GM23338 (cell line): ENCODE measurements around the gene MDM4.

Source experiments
- CTCF ChIP-seq, 2 experiments: fragments of 200-600 bp in 1 of 2; sonication (generic) in 1 of 2; conservative IDR thresholded peaks; 2 replicates each; pipeline versions ENCODE4 v1.5.1 to v1.6.1; 2016 to 2017; ENCODE audit warnings: antibody characterized with exemption in 2 of 2, low read depth in 2 of 2, mild to moderate bottlenecking in 2 of 2, moderate library complexity in 1 of 2
- EZH2 ChIP-seq: fragments of 200-600 bp; sonication (generic); IDR thresholded peaks from one replicate; pipeline ENCODE4 v1.8.0; 2017; ENCODE audit warnings: antibody characterized with exemption, mild to moderate bottlenecking, low read depth; ENCODE audit not compliant: unreplicated experiment
- EZH2phosphoT487 ChIP-seq: fragments of 200-600 bp; sonication (generic); IDR thresholded peaks from one replicate; pipeline ENCODE4 v1.8.1; 2018; ENCODE audit warnings: antibody characterized with exemption; ENCODE audit not compliant: unreplicated experiment
- POLR2AphosphoS5 ChIP-seq: IDR thresholded peaks from 2 replicates; pipeline ENCODE4 v1.6.1; 2016; ENCODE audit warnings: antibody characterized with exemption, low read depth
- STAT1 ChIP-seq: IDR thresholded peaks from one replicate; pipeline ENCODE4 v1.6.1; 2016; ENCODE audit warnings: antibody characterized with exemption; ENCODE audit not compliant: unreplicated experiment
- ZNF114 ChIP-seq: fragments of 250-450 bp; sonication (Bioruptor Pico); IDR thresholded peaks from 2 replicates; pipeline ENCODE4 v1.5.0; 2020; ENCODE audit warnings: mild to moderate bottlenecking, moderate library complexity
- ZNF331 ChIP-seq: fragments of 250-450 bp; sonication (Bioruptor Pico); IDR thresholded peaks from 2 replicates; pipeline ENCODE4 v1.5.0; 2020; ENCODE audit warnings: low read depth, mild to moderate bottlenecking, moderate library complexity
- TF ChIP-seq, protein P1 (sequence below): IDR thresholded peaks from one replicate; pipeline ENCODE4 v1.6.1; 2018; ENCODE audit warnings: antibody characterized with exemption; ENCODE audit not compliant: unreplicated experiment

DNA sequence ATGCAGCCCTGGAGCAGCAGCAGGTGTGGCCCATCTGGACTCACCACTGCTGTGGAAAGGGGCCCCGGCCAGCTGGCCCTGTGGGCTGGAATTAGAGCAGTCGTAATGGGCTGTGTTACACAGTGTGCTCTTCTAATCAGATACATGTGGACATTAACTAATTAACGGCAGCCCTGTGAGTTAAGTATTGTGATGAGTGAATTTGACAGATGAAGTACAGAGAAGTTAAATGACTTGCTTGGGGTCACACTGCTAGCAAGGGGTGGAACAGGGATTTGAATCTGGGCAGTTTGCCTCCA, 58.6 kb downstream of the MDM4 start:
- TF ChIP-seq CTCF (conservative IDR thresholded peaks at IDR 0.05; ENCODE audit: low read depth in 2 of 2), result no peak
- no peak for TF ChIP-seq ZNF331 (CRISPR knock-in tag)
- no peak for TF ChIP-seq EZH2
- TF ChIP-seq, protein P1, sequence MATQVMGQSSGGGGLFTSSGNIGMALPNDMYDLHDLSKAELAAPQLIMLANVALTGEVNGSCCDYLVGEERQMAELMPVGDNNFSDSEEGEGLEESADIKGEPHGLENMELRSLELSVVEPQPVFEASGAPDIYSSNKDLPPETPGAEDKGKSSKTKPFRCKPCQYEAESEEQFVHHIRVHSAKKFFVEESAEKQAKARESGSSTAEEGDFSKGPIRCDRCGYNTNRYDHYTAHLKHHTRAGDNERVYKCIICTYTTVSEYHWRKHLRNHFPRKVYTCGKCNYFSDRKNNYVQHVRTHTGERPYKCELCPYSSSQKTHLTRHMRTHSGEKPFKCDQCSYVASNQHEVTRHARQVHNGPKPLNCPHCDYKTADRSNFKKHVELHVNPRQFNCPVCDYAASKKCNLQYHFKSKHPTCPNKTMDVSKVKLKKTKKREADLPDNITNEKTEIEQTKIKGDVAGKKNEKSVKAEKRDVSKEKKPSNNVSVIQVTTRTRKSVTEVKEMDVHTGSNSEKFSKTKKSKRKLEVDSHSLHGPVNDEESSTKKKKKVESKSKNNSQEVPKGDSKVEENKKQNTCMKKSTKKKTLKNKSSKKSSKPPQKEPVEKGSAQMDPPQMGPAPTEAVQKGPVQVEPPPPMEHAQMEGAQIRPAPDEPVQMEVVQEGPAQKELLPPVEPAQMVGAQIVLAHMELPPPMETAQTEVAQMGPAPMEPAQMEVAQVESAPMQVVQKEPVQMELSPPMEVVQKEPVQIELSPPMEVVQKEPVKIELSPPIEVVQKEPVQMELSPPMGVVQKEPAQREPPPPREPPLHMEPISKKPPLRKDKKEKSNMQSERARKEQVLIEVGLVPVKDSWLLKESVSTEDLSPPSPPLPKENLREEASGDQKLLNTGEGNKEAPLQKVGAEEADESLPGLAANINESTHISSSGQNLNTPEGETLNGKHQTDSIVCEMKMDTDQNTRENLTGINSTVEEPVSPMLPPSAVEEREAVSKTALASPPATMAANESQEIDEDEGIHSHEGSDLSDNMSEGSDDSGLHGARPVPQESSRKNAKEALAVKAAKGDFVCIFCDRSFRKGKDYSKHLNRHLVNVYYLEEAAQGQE, result no peak
- no peak for TF ChIP-seq EZH2phosphoT487
- TF ChIP-seq ZNF114 (CRISPR knock-in tag), result no peak
- no peak for TF ChIP-seq STAT1
- no peak for TF ChIP-seq POLR2AphosphoS5
